WTC11 (cell line): Measurements from ENCODE around the gene AKAP11. TPM values are rescaled to one million over a fixed set of nuclear protein-coding genes. Genes with fewer than 3 reads are reported as not detected.

Source experiments
- ATAC-seq: fragments of 200-7000 bp; cut with Tn5 transposase; 2 replicates; pipeline ENCODE4 v1.10.0; 2021; ENCODE audit warnings: mild to moderate bottlenecking, moderate library complexity
- CTCF ChIA-PET: fragments of 300-600 bp; sonication (Branson Sonifier 250); formaldehyde crosslinking; loops from one replicate; lab custom pipeline; 2021; ENCODE audit warnings: antibody characterized with exemption; lab: Charles Lee
- POLR2A ChIA-PET: fragments of 350-600 bp; sonication (Branson Sonifier 250); formaldehyde crosslinking; loops from one replicate; lab custom pipeline; 2021; ENCODE audit warnings: antibody characterized with exemption; lab: Charles Lee
- DNase-seq: peaks from one replicate; pipeline ENCODE4 v3.0.0; 2021; ENCODE audit warnings: low spot score
- H3K27ac Mint-ChIP-seq: 2 replicates; pipeline ENCODE4 v1.8.0; 2021; ENCODE audit warnings: mixed read lengths
- H3K27me3 Mint-ChIP-seq: 2 replicates; pipeline ENCODE4 v1.8.0; 2021; ENCODE audit warnings: low read depth, mild to moderate bottlenecking, moderate library complexity, mixed read lengths
- H3K36me3 Mint-ChIP-seq: 2 replicates; pipeline ENCODE4 v1.8.0; 2021; ENCODE audit warnings: mixed read lengths
- H3K4me1 Mint-ChIP-seq: 2 replicates; pipeline ENCODE4 v1.8.0; 2022; ENCODE audit warnings: mixed read lengths
- H3K4me3 Mint-ChIP-seq: 2 replicates; pipeline ENCODE4 v1.8.0; 2021; ENCODE audit warnings: mild to moderate bottlenecking, moderate library complexity, mixed read lengths
- H3K9me3 Mint-ChIP-seq: 2 replicates; pipeline ENCODE4 v1.8.0; 2021; ENCODE audit warnings: mixed read lengths
- ATF3 ChIP-seq: sonication (generic); formaldehyde crosslinking; conservative IDR thresholded peaks from 2 replicates; pipeline ENCODE4 v1.8.1; 2022; ENCODE audit warnings: mild to moderate bottlenecking, missing genetic modification reagents
- ATF6 ChIP-seq: sonication (generic); formaldehyde crosslinking; IDR thresholded peaks from 2 replicates; pipeline ENCODE4 v1.8.1; 2023; ENCODE audit warnings: mild to moderate bottlenecking, missing genetic modification reagents
- CTCF ChIP-seq: fragments of 200-600 bp; IDR thresholded peaks from 2 replicates; pipeline ENCODE4 v1.8.0; 2022; ENCODE audit warnings: antibody characterized with exemption
- ESRRA ChIP-seq: sonication (generic); formaldehyde crosslinking; IDR thresholded peaks from 2 replicates; pipeline ENCODE4 v1.8.1; 2022; ENCODE audit warnings: mild to moderate bottlenecking, missing genetic modification reagents, borderline replicate concordance
- FOXP1 ChIP-seq: sonication (generic); formaldehyde crosslinking; IDR thresholded peaks from 2 replicates; pipeline ENCODE4 v1.8.0; 2022; ENCODE audit warnings: missing genetic modification reagents, mild to moderate bottlenecking, moderate library complexity, borderline replicate concordance
- GABPB1 ChIP-seq: sonication (generic); formaldehyde crosslinking; IDR thresholded peaks from 2 replicates; pipeline ENCODE4 v1.8.1; 2023; ENCODE audit warnings: mild to moderate bottlenecking, missing genetic modification reagents
- IRF2 ChIP-seq: sonication (generic); formaldehyde crosslinking; IDR thresholded peaks from 2 replicates; pipeline ENCODE4 v1.8.0; 2022; ENCODE audit warnings: low read depth, missing genetic modification reagents, borderline replicate concordance
- JAZF1 ChIP-seq: fragments of 250-450 bp; sonication (Bioruptor Pico); IDR thresholded peaks from 2 replicates; pipeline ENCODE4 v1.9.0; 2021; ENCODE audit warnings: moderate library complexity, mild to moderate bottlenecking, inconsistent platforms
- MLX ChIP-seq: sonication (generic); formaldehyde crosslinking; IDR thresholded peaks from 2 replicates; pipeline ENCODE4 v1.8.1; 2023; ENCODE audit warnings: mild to moderate bottlenecking, missing genetic modification reagents, moderate library complexity
- MXD4 ChIP-seq: fragments of 250-450 bp; sonication (Bioruptor Pico); IDR thresholded peaks from 2 replicates; pipeline ENCODE4 v1.8.0; 2021; ENCODE audit warnings: mild to moderate bottlenecking, moderate library complexity, borderline replicate concordance
- NR2C2 ChIP-seq: sonication (generic); formaldehyde crosslinking; IDR thresholded peaks from 2 replicates; pipeline ENCODE4 v1.8.0; 2022; ENCODE audit warnings: mild to moderate bottlenecking, missing genetic modification reagents
- NR3C1 ChIP-seq: sonication (generic); formaldehyde crosslinking; conservative IDR thresholded peaks from 2 replicates; pipeline ENCODE4 v1.8.1; 2023; ENCODE audit warnings: low read depth, mild to moderate bottlenecking, missing genetic modification reagents
- OVOL2 ChIP-seq: fragments of 250-450 bp; sonication (Bioruptor Pico); IDR thresholded peaks from 2 replicates; pipeline ENCODE4 v1.9.0; 2021; ENCODE audit warnings: mild to moderate bottlenecking, borderline replicate concordance
- RORB ChIP-seq: fragments of 250-450 bp; sonication (Bioruptor Pico); IDR thresholded peaks from 2 replicates; pipeline ENCODE4 v1.9.0; 2021; ENCODE audit warnings: mild to moderate bottlenecking
- SMAD3 ChIP-seq: sonication (generic); formaldehyde crosslinking; IDR thresholded peaks from 2 replicates; pipeline ENCODE4 v1.8.0; 2022; ENCODE audit warnings: missing genetic modification reagents, mild to moderate bottlenecking, borderline replicate concordance
- USF1 ChIP-seq: sonication (generic); formaldehyde crosslinking; IDR thresholded peaks from 2 replicates; pipeline ENCODE4 v1.8.0; 2022; ENCODE audit warnings: mild to moderate bottlenecking, missing genetic modification reagents
- USF2 ChIP-seq: sonication (generic); formaldehyde crosslinking; IDR thresholded peaks from 2 replicates; pipeline ENCODE4 v1.8.1; 2023; ENCODE audit warnings: mild to moderate bottlenecking, missing genetic modification reagents, moderate library complexity
- ZMAT4 ChIP-seq: fragments of 250-450 bp; sonication (Bioruptor Pico); IDR thresholded peaks from 2 replicates; pipeline ENCODE4 v1.9.0; 2021; ENCODE audit warnings: mild to moderate bottlenecking
- ZNF281 ChIP-seq: sonication (generic); formaldehyde crosslinking; IDR thresholded peaks from 2 replicates; pipeline ENCODE4 v1.8.0; 2023; ENCODE audit warnings: mild to moderate bottlenecking, missing genetic modification reagents
- ZNF416 ChIP-seq: fragments of 250-450 bp; sonication (Bioruptor Pico); IDR thresholded peaks from 2 replicates; pipeline ENCODE4 v1.9.0; 2021; ENCODE audit warnings: mild to moderate bottlenecking, inconsistent platforms
- ZNF423 ChIP-seq: fragments of 250-450 bp; sonication (Bioruptor Pico); IDR thresholded peaks from 2 replicates; pipeline ENCODE4 v2.1.2; 2022; ENCODE audit warnings: mild to moderate bottlenecking, moderate library complexity
- ZNF512 ChIP-seq: sonication (generic); formaldehyde crosslinking; IDR thresholded peaks from 2 replicates; pipeline ENCODE4 v1.8.1; 2022; ENCODE audit warnings: missing genetic modification reagents, borderline replicate concordance
- total RNA-seq: library from RNA; stranded (reverse); gene quantifications from 3 replicates; pipeline ENCODE4 v1.2.3, GENCODE V29; 2021

Gene AKAP11
- total RNA-seq, 1 experiment from 2014 or later = 16.7 TPM

GRCh38 chr13:42275098-42275471, 3.1 kb downstream of the AKAP11 start:
- CTCF ChIA-PET = no interaction called here
- POLR2A ChIA-PET = no interaction called here

GRCh38 chr13:42275506-42275905, 3.6 kb downstream of the AKAP11 start:
- no peak overlapping the region for H3K4me3 Mint-ChIP-seq
- ATAC-seq = no peak

More at GRCh38 chr13:42275098-42275471, 3.1 kb downstream of the AKAP11 start:
- no peak for TF ChIP-seq ATF6 (CRISPR knock-in tag)
- no peak for TF ChIP-seq MXD4 (CRISPR knock-in tag)
- no peak for TF ChIP-seq NR3C1
- ATAC-seq = no peak
- peaks cover 8% of the 10 kb centered on the region for H3K27me3 Mint-ChIP-seq
- H3K9me3 Mint-ChIP-seq = peaks cover 13% of the 10 kb centered on the region
- peaks cover 46% of the 10 kb centered on the region for H3K4me1 Mint-ChIP-seq
- H3K27ac Mint-ChIP-seq = no peak overlapping the region
- DNase-seq = no peak
- no peak overlapping the region for H3K4me3 Mint-ChIP-seq
- peaks cover 12% of the 10 kb centered on the region for H3K36me3 Mint-ChIP-seq

More at GRCh38 chr13:42275506-42275905, 3.6 kb downstream of the AKAP11 start:
- Mint-ChIP-seq H3K27ac (no peak overlapping the region), H3K4me1 (peaks cover 46% of the 10 kb centered on the region), H3K36me3 (peaks cover 8% of the 10 kb centered on the region), H3K9me3 (peaks cover 8% of the 10 kb centered on the region), H3K27me3 (peaks cover 4% of the 10 kb centered on the region)
- DNase-seq = no peak
- TF ChIP-seq GABPB1 (CRISPR knock-in tag) = no peak
- TF ChIP-seq USF2 (CRISPR knock-in tag) = no peak
- no peak for TF ChIP-seq ZNF281 (CRISPR knock-in tag)
- no peak for TF ChIP-seq ZNF512 (CRISPR knock-in tag)
- TF ChIP-seq ZMAT4 = no peak
- no peak for TF ChIP-seq CTCF
- TF ChIP-seq FOXP1 (CRISPR knock-in tag) = no peak
- TF ChIP-seq ATF3 = no peak
- no peak for TF ChIP-seq MLX
- TF ChIP-seq NR2C2 (CRISPR knock-in tag) = no peak
- TF ChIP-seq OVOL2 (CRISPR knock-in tag) = no peak
- no peak for TF ChIP-seq USF1
- TF ChIP-seq SMAD3 = no peak
- TF ChIP-seq ZNF423 (CRISPR knock-in tag) = no peak
- no peak for TF ChIP-seq ESRRA (CRISPR knock-in tag)
- no peak for TF ChIP-seq RORB (CRISPR knock-in tag)
- TF ChIP-seq ZNF416 = no peak
- TF ChIP-seq IRF2 (CRISPR knock-in tag) = no peak
- TF ChIP-seq JAZF1 (CRISPR knock-in tag) = no peak
- ChIA-PET POLR2A (no interaction called here), CTCF (no interaction called here)
